GM04503 (cell line): ENCODE data around the gene NUDT17.
"Not testable (repeated sequence)": the region's sequence is repeated elsewhere in the genome, so short reads cannot be mapped to it uniquely, and the experiment has no call there.

Experiments used
- DNase-seq: peaks from one replicate; pipeline ENCODE4 v3.0.0-alpha.2; 2012; ENCODE audit warnings: low read depth

Gene NUDT17, protein sequence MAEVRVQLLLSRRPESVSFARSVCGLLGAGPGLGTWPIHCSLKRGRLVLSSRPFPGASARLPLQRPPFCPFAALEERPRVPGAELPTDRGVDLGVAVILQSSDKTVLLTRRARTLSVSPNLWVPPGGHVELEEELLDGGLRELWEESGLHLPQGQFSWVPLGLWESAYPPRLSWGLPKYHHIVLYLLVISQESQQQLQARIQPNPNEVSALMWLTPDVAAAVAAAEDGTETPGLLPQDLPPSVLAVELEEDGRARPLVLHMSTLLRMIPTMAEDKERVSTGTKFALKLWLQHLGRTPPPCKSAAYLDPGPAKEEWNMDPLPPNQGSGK

DNA sequence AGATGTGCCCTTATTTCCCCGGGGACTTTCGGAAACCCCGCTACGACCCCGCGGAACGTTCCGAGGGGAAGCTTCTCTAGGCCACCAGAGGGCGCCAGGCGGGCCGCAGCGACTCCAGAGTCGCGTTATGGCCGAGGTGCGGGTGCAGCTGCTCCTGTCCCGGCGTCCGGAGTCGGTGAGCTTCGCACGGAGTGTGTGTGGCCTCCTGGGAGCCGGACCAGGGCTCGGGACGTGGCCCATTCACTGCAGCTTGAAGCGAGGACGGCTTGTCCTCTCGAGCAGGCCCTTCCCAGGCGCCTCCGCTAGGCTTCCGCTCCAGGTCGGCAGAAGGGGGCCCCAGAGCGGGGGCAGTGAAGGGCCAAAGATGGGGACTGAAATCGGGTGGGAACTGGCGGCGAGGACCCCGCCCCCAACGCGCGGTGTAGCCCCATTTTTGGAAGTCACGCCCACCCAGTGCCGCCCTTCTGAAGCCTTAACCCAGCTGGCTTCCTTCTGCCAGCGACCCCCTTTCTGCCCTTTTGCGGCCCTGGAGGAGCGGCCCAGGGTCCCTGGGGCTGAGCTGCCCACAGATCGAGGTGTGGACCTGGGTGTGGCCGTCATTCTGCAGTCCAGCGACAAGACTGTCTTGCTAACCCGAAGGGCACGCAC, at the start of gene NUDT17:
Gene NUDT17 (plus strand): TSS at position 117 of the 648 bp plus-strand sequence. CDS start 11 bp downstream, at position 128.
- DNase-seq: no peak

DNA sequence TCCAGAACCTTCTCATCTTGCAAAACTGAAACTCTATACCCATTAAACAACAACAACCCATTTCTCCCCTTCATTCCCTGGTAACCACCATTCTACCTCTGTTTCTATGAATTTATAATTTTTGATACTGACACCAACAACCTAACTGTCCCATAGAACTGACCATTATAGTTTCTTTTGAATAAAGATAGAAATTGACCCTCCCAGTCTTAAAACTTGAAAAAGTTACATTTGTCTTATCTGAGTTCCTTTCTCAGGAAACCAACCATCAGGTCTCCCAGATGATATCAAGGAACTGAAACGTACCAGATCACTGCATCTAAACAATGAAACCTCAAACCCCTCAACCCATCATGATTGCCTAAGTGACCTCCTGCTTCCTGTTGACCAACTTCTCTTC, 48.7 kb upstream of the NUDT17 start:
- DNase-seq: no peak

DNA sequence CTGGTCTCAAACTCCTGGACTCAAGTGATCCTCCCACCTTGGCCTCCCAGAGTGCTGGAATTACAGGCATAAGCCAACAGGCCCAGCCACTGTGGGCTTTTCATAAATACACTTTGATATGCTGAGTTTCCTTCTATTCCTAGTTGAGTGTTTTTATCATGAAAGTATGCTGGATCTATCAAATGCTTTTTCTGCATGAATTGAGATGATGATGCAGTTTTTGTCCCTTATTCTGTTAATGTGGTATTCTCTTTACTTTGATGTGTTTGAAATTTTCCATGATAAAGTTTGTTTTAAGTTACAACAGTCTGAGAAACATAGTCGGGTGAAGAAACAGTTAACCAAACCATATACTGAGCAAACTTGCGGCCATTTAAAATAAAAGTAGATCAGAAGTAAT, 45.6 kb upstream of the NUDT17 start:
- DNase-seq: no peak

DNA sequence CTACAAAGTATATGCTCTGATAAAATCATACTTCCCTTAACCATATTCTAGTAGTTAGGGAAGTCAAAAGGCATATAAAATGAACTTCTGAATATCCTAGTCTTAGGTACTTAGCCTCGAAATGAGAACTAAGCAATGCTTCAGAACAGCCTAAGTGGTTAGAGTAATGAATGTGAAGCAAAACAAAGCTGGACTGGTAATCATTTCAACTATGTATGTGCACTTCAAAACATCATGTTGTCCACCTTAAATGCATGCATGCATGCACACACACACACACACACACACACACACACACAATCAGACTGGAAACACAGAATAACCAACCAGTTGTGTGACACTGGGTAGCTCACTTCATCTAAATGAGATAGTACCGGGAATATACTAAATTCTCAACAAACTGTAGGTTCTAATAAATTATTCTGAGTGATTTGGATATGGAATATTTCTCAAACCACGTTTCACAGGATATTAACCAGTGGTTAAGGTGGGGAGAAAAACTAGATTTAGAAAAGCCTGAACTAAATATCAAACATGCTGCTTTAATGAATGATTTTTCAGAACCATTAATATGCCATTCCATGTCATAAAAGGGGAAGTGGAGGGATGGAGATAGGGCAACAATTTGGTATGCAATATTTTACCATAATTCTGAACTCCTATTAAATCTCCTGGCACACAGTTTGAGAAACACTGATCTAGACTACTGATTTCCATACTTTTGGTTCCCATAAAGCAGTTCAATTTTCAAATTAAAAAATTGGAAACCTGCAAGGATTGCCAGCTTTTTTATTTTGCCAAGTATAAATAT, 41.0 kb upstream of the NUDT17 start:
- DNase-seq: no peak

DNA sequence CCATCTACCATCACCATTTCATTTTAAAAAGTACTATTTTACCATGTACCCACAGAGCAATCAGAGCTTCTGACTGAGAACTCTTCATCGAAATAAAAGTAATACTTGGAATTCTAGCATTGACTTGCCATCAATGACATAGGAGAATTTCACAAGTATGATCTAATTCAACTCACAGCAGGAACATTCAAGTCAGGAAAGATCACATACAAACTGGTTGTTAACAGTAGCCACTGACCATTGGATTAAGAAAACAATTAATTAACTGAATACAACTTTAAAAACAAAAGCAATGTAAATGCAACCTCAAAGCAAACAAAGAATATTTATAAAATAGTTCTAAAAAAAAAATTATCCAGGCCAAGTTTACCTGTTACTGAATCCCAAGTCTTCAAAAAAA, 40.4 kb upstream of the NUDT17 start:
- no peak for DNase-seq

DNA sequence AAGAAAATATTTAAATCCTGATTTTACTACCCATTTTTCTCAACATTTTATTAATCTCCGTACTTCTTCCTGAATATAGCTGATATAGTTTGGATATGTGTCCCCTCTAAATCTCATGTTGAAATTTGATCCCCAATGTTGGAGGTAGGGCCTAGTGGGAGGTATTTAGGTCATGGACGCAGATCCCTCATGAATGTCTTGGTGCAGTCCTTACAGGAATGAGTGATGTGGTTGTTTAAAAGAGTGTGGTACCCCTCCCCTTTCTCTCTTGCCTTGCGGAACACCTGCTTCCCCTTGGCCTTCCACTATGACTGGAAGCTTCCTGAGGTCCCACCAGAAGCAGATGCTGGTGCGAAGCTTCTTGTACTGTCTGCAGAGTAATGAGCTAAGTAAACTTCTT, 39.0 kb upstream of the NUDT17 start:
- DNase-seq: no peak

DNA sequence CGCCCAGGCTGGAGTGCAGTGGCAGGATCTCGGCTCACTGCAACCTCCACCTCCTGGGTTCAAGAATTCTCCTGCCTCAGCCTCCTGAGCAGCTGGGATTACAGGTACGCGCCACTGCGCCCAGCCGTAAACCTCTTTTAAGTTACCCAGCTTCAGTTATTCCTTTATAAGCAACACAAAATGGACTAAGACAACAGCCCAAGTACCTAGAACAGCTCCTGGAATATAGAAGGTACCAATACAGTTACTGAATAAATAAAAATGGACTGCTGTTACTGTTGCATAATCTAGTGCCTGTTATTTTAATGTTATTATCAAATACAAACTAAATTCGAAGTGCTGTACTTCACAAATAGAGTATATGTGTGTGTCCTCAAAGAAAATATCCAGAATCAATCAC, 38.6 kb upstream of the NUDT17 start:
- no peak for DNase-seq

DNA sequence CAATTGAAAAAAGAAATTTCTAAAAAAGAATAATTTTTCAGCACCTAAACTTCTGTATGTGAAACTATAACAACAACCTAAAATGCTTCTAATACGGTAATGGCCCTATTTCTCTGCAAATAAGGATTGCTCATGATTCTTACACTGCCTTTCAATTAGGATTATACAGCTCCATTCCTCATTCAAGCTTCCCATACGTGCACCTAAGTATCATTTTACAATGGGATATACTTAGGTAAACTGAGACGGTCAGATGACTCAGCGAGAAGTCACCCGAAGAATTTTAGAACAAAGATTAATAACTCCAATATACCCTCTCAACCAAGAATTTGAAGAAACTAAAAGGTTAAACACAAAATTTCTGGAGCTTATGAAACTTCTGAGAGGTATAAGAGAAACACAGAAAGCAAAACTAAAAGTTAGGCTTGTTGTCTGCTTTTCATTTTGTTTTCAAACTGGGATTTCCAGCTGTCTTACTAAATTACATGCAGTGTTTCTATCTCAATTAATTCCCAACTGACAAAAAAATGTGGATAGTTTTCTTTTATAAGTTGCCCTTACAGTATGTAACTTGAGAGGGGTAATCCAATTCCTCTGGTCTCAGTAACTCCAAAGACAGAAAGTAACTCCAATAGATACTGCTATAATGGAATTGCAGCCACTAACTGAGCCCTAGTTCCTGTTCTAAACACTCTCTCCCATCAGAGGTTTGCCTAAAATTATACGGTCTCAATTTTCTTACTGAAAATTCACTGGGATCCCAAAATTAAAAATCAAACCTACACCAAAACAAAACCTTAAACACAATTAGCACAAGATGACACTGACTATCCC, 32.2 kb upstream of the NUDT17 start:
- not testable (repeated sequence) for DNase-seq

DNA sequence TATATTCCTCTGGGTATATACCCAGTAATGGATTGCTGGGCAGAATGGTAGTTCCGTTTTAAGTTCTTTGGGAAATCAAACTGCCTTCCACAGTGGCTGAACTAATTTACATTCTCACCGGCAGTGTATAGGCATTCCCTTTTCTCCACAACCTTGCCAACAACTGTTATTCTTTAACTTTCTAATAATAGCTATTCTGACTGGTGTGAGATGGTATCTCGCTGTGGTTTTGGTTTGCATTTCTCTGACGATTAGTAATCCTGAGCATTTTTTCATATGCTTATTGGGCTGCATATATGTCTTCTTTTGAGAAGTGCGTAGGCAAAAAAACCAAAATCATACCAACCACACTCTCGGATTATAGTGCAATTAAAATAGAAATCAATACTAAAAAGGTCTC, 27.3 kb upstream of the NUDT17 start:
- peak; percentile 50 for DNase-seq

GRCh38 chr1:145822779-145823331, 22.6 kb upstream of the NUDT17 start:
- not testable (repeated sequence) for DNase-seq

- peak; percentile 63 for DNase-seq
These were observed 21.6 kb upstream of the NUDT17 start, which contains the start of the genes POLR3C and RNF115 for GRCh38 chr1:145823565-145824498. Gene POLR3C (plus strand): TSS chr1:145824200. CDS start chr1:145825777, 1,577 bp downstream. Gene RNF115 (minus strand): TSS chr1:145824095. CDS start chr1:145823873, 222 bp downstream.

DNA sequence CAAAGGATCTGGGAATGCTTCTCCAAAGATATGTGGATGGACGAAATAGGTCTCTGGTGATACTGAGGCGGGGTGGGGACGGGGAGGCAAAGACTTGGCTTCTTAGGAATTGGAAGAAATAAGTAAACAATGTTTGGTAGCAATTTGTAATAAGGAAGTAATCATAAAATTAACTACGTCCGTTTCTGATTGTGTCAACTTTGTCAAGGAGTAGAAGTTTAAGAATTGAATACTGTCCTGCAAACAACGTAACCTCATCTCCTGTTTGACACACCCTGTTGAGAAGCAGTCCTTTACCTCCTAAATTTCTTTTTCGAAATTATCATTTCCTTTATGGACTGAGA, 21.0 kb upstream of the NUDT17 start:
- DNase-seq: no peak

DNA sequence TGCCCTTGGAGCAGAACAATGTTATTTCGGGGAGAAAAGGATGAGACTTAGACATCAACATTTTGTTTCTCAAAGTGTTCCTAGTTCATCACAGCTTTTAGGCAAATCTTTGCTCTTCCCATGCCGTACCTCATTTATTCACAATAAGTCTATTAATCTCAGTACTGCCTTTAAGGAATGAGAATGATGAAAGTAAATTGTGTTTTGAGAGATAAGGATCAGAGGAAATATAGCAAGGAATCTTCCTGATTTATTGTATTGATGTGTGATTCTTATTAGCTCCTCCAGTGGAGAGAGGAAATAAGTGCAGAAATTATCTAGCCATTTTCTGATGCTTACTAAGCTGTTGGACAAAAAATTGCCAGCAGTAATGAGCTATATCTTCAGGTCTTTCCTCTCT, 19.4 kb upstream of the NUDT17 start:
- no peak for DNase-seq

DNA sequence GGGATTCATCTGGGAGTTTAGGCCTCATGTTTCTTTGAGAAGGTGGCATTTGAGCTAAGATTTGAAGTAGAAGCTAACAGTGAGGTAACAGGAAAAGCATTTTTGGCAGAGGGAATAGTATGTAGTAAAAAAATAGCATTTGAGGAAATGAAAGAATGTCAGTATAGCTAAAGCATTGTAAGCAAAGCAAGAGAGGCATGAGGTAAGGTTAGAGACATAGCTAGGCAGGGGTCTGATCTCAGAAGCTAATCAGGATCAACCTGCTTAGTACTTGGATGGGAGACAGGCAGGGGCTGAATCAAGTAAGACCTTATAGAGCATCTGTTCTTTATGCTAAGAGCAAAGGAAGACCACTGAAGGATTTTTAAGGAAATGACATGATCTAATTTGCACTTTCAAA, 17.5 kb upstream of the NUDT17 start:
- no peak for DNase-seq

DNA sequence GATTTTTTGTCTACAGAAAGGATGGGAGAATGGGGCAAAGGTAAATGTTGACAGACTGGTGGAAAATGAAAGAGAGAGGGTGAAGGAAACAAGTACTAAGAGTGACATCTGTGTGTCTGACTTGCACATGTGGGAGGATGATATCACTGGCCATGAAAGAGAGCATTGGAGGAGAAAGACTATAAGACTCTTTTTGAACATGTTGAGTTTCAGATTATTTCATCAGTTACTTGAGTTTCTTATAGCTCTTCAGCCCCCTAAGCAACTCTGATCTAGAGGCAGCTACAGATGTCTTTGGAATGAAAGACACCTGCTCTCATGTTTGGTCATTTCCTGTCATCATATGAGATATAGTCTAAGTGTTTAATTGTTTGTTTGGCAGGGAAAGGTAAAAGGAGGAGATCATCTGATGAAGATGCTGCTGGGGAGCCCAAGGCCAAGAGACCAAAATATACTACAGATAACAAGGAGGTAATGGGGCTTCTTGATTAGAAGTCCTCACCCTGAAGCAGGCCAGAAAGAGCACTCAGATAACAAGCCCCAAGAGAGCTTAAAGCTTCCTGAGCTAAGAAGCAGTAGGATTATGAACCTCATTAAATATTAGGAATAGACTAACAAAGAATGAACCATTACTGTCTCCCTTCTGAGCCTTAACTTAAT, 16.9 kb upstream of the NUDT17 start:
- no peak for DNase-seq

DNA sequence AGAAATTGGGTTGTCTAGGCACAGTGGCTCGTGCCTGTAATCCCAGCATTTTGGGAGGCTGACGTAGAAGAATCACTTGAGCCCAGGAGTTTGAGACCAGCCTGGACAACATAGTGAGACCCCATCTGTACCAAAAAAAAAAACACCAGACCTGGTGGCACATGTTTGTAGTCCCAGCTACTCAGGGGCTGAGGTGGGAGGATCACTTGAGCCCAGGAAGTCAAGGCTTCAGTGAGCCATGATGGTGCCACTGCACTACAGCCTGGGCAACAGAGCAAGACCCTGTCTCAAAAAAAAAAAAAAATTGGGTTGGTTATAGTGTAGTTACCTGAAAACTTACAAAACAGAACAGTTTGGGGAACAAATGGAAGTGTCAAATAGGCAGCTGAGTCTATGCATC, 14.6 kb upstream of the NUDT17 start:
- not testable (repeated sequence) for DNase-seq

GRCh38 chr1:145837656-145838055, 7.8 kb upstream of the NUDT17 start:
- DNase-seq: no peak

GRCh38 chr1:145843031-145843430, 2.4 kb upstream of the NUDT17 start:
- DNase-seq: no peak

DNA sequence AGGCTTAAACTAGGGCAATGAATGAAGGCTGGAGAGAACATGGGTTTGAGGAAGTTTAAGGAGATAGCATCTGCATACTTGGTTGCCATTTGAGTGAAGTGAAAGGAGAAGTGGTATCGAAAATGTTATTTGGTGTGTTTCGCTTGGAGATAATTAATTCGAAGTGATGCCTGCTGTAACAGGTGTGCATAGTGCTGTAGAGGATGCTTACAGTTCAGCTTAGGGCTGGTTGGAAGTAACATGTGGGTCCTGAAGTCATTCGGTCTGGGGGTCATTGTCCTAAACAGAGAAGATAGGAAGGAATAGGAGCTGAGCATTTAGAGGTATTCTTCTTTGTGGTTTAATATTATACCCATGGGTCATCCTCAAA, 301 bp upstream of the NUDT17 start:
- DNase-seq: no peak

GRCh38 chr1:145846201-145846612, 777 bp downstream of the NUDT17 start:
- no peak for DNase-seq
